Vagina (tissue), 2 donors: ENCODE data around the gene ITPR1. TPM values are rescaled to one million over a fixed set of nuclear protein-coding genes. Genes with fewer than 3 reads are reported as not detected.

ENCODE experiments used
- DNase-seq, 2 donors: peaks; one replicate each; pipeline ENCODE4 v3.0.0-alpha.2; 2017; ENCODE audit errors: extremely low spot score in 2 of 2
- H3K27ac ChIP-seq: fragments of 200-600 bp; sonication (generic); one replicate; pipeline ENCODE4 v1.5.1; 2019
- H3K27me3 ChIP-seq: fragments of 200-600 bp; sonication (generic); one replicate; pipeline ENCODE4 v1.5.1; 2019
- H3K36me3 ChIP-seq, 2 donors: fragments of 200-600 bp; sonication (generic); one replicate each; pipeline ENCODE4 v1.5.1; 2017 to 2019
- H3K4me1 ChIP-seq: fragments of 200-600 bp; sonication (generic); one replicate; pipeline ENCODE4 v1.5.1; 2019
- H3K4me3 ChIP-seq, 2 donors: fragments of 200-600 bp; sonication (generic); 1 replicate in 1 of 2; 2 replicates in 1 of 2; pipeline ENCODE4 v1.5.1; 2016 to 2019
- H3K9me3 ChIP-seq: fragments of 200-600 bp; sonication (generic); one replicate; pipeline ENCODE4 v1.5.1; 2019
- CTCF ChIP-seq, 3 experiments: fragments of 450-650 bp in 2 of 3; fragments of 200-600 bp in 1 of 3; sonication (generic) in 1 of 3; IDR thresholded peaks; one replicate each; pipeline ENCODE4 v1.5.1; 2017 to 2019; ENCODE audit warnings: antibody characterized with exemption in 3 of 3, mild to moderate bottlenecking in 2 of 3, moderate library complexity in 2 of 3
- POLR2A ChIP-seq, 2 donors: fragments of 450-650 bp; IDR thresholded peaks; one replicate each; pipeline ENCODE4 v1.6.1; 2017; ENCODE audit warnings: antibody characterized with exemption in 2 of 2, mild to moderate bottlenecking in 2 of 2, moderate library complexity in 2 of 2
- POLR2AphosphoS5 ChIP-seq, 2 donors: sonication (generic); formaldehyde crosslinking; IDR thresholded peaks; one replicate each; pipeline ENCODE4 v1.9.0; 2017; ENCODE audit warnings: antibody characterized with exemption in 2 of 2, mild to moderate bottlenecking in 2 of 2, low read depth in 1 of 2; ENCODE audit not compliant: insufficient read depth in 1 of 2
- intact Hi-C: fragments of 100-400 bp; cut with DNase I; formaldehyde crosslinking; loops from one replicate; pipeline ENCODE4 v1.15.1; 2023
- total RNA-seq: library from RNA; depleted of rRNA; stranded (reverse); fragments of >200 nt; gene quantifications from one replicate; pipeline ENCODE4 v1.2.3, GENCODE V29; 2016

ITPR1 gene
- total RNA-seq, 1 donor from 2014 or later = 108 TPM

GRCh38 chr3:4645468-4645867 lies 152.3 kb downstream of the ITPR1 start:
- H3K27ac ChIP-seq = no peak overlapping the region
- no peaks in the 10 kb centered on the region for H3K4me1 ChIP-seq
- H3K4me3 ChIP-seq = no peak overlapping the region
- peaks cover 0 to 27% of the 10 kb centered on the region in 2 donors for H3K36me3 ChIP-seq
- DNase-seq = no peak
- TF ChIP-seq POLR2A (IDR thresholded peaks at IDR 0.05) (no peak), CTCF (IDR thresholded peaks at IDR 0.05) (no peak), POLR2AphosphoS5 (IDR thresholded peaks at IDR 0.05; ENCODE audit: insufficient read depth in 1 of 2, low read depth in 1 of 2) (no peak)
- intact Hi-C loops = no loop called here
- H3K9me3 ChIP-seq = no peaks in the 10 kb centered on the region
- H3K27me3 ChIP-seq = no peaks in the 10 kb centered on the region

GRCh38 chr3:4647411-4647810 lies 154.3 kb downstream of the ITPR1 start:
- peaks cover 0 to 27% of the 10 kb centered on the region in 2 donors for H3K36me3 ChIP-seq
- no peak overlapping the region for H3K27ac ChIP-seq
- no peak overlapping the region for H3K4me3 ChIP-seq
- no peaks in the 10 kb centered on the region for H3K4me1 ChIP-seq
- TF ChIP-seq POLR2A (IDR thresholded peaks at IDR 0.05) = no peak
- TF ChIP-seq CTCF (IDR thresholded peaks at IDR 0.05) = no peak
- no peak for TF ChIP-seq POLR2AphosphoS5 (IDR thresholded peaks at IDR 0.05; ENCODE audit: insufficient read depth in 1 of 2, low read depth in 1 of 2)
- no peaks in the 10 kb centered on the region for H3K27me3 ChIP-seq
- DNase-seq = no peak
- H3K9me3 ChIP-seq = no peaks in the 10 kb centered on the region
- intact Hi-C loops = no loop called here

GRCh38 chr3:4655145-4656045 lies 162.2 kb downstream of the ITPR1 start:
- intact Hi-C loops = no loop called here

GRCh38 chr3:4656059-4656458 lies 162.9 kb downstream of the ITPR1 start:
- H3K4me3 ChIP-seq = no peak overlapping the region
- no peak overlapping the region for H3K27ac ChIP-seq
- no peaks in the 10 kb centered on the region for H3K27me3 ChIP-seq
- H3K36me3 ChIP-seq = peaks cover 0 to 8% of the 10 kb centered on the region in 2 donors
- intact Hi-C loops = no loop called here
- peaks cover 6% of the 10 kb centered on the region for H3K4me1 ChIP-seq
- no peak for TF ChIP-seq POLR2AphosphoS5 (IDR thresholded peaks at IDR 0.05; ENCODE audit: insufficient read depth in 1 of 2, low read depth in 1 of 2)
- peak; percentile 24 to 73 (median 62) for TF ChIP-seq CTCF (IDR thresholded peaks at IDR 0.05)
- TF ChIP-seq POLR2A (IDR thresholded peaks at IDR 0.05) = no peak
- DNase-seq = no peak
- no peaks in the 10 kb centered on the region for H3K9me3 ChIP-seq

More at GRCh38 chr3:4655145-4656045, 162.2 kb downstream of the ITPR1 start:
- Histone ChIP-seq H3K4me3 (no peak overlapping the region), H3K9me3 (no peaks in the 10 kb centered on the region), H3K4me1 (peaks cover 6% of the 10 kb centered on the region), H3K27ac (no peak overlapping the region), H3K27me3 (no peaks in the 10 kb centered on the region), H3K36me3 (peaks cover 0 to 8% of the 10 kb centered on the region in 2 donors)
- TF ChIP-seq POLR2AphosphoS5 (IDR thresholded peaks at IDR 0.05; ENCODE audit: insufficient read depth in 1 of 2, low read depth in 1 of 2) = no peak
- TF ChIP-seq POLR2A (IDR thresholded peaks at IDR 0.05) = no peak
- TF ChIP-seq CTCF (IDR thresholded peaks at IDR 0.05) = no peak
- DNase-seq = no peak
